ENCODE results near the gene FZD7. TPM values are rescaled to one million over a fixed set of nuclear protein-coding genes. Genes with fewer than 3 reads are reported as not detected.

Gene FZD7
- total and polyA plus RNA-seq, 9 of the 15 experiments (the other 6 are each of a cell fraction or from before 2014, with no cell fraction given) = 0.11 to 2.4 (median 0.69) TPM

DNA sequence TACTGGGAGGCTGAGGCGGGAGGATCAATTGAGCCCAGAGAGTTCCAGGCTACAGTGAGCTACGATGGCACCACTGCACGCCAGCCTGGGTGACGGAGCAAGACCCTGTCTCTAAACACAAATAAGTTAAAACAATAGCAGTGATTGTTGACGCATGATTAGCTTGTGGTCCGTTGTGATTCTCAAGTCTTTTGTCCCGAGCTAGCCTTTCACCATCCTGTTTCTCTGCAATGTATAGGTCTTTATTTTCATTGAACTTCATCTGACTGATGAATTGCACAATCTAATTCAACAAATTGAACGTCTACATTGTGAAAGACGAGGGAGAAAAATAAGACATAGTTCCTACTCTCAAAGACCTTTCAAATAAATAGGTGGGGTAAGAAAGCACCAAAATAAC is 8.8 kb upstream of the FZD7 start:
- in situ Hi-C loops (cut with MboI) = no loop called here
- Histone ChIP-seq H3K9ac (ENCODE audit: insufficient read depth in 1 of 2, low read depth in 2 of 2, low read length in 2 of 2) (no peak overlapping the region), H3K9me1 (ENCODE audit: control insufficient read depth, insufficient read depth, low read length) (no peaks in the 10 kb centered on the region), H3K36me3 (ENCODE audit: control insufficient read depth, insufficient read depth, low read length) (no peaks in the 10 kb centered on the region), H3K79me2 (ENCODE audit: control insufficient read depth, insufficient read depth, low read length) (no peaks in the 10 kb centered on the region), H3K9me3 (replicated peaks; ENCODE audit: control insufficient read depth, insufficient read depth, low read depth, low read length) (no peaks in the 10 kb centered on the region), H3K4me3 (no peak overlapping the region), H2AFZ (ENCODE audit: low read depth, low read length) (no peak overlapping the region), H4K20me1 (replicated peaks; ENCODE audit: control insufficient read depth, insufficient read depth, low read length) (no peaks in the 10 kb centered on the region), H3K27ac (ENCODE audit: extremely low read depth, low read depth, low read length) (no peak overlapping the region), H3K4me1 (replicated peaks in 1 of 2; ENCODE audit: control insufficient read depth in 2 of 2, insufficient read depth in 2 of 2, low read length in 2 of 2) (no peaks in the 10 kb centered on the region), H3K27me3 (ENCODE audit: control insufficient read depth in 2 of 2, insufficient read depth in 2 of 2, low read length in 2 of 2) (peaks cover 16 to 35% of the 10 kb centered on the region in 2 experiments), H3K4me2 (ENCODE audit: insufficient read depth, low read length) (no peak overlapping the region)
- 4% methylated on average over 8 of the region's 9 CpGs for WGBS (ENCODE audit: insufficient coverage, low coverage, missing lambda C conversion rate)
- ATAC-seq (no peak), FAIRE-seq (no peak), DNase-seq (ENCODE audit: extremely low read depth in 1 of 4, low spot score in 3 of 4) (no peak)
- POLR2A ChIA-PET = no interaction called here
- intact Hi-C loops (cut with micrococcal nuclease) = no loop called here
- CTCF ChIA-PET (ENCODE audit: low intra/inter-chr PET ratio) = no interaction called here
- no TSS peak for BruUV-seq (replicated peaks)
- peak; percentile 43 for TF ChIP-seq CBX8 (IDR thresholded peaks at IDR 0.05; ENCODE audit: borderline replicate concordance, extremely low read depth, low read depth, low read length, poor library complexity, severe bottlenecking)
- TF ChIP-seq ZNF79 (CRISPR knock-in tag; IDR thresholded peaks at IDR 0.05; ENCODE audit: low read depth) = no peak

DNA sequence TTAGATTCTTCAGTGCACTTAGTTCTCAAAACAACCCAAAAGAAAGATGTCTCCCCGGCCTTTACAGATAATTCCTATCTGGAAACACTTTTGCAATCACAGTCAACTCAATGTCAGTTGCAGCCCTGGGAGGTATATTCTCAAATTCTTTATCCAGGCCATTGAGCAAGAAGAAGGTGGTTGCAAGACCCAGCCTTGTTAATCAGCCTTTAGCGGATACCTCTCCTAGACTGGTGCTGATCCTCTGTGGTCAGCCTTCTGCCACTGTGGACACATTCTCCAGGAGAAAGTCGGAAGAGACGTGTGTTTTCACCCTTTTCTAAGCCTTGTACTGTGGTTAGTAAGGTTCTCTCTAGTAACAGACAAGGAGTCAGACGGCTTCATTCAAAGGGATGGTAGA is 7.8 kb upstream of the FZD7 start:
- no peaks in the 10 kb centered on the region for H3K36me3 ChIP-seq (ENCODE audit: control insufficient read depth, insufficient read depth, low read length)
- no peaks in the 10 kb centered on the region for H3K9me3 ChIP-seq (replicated peaks; ENCODE audit: control insufficient read depth, insufficient read depth, low read depth, low read length)
- no peak overlapping the region for H3K27ac ChIP-seq (ENCODE audit: extremely low read depth, low read depth, low read length)
- in situ Hi-C loops (cut with MboI) = no loop called here
- intact Hi-C loops (cut with micrococcal nuclease) = no loop called here
- no peak for DNase-seq (ENCODE audit: extremely low read depth in 1 of 4, low spot score in 3 of 4)
- H3K9me1 ChIP-seq (ENCODE audit: control insufficient read depth, insufficient read depth, low read length) = no peaks in the 10 kb centered on the region
- H2AFZ ChIP-seq (ENCODE audit: low read depth, low read length) = no peak overlapping the region
- no peak overlapping the region for H3K4me3 ChIP-seq
- ATAC-seq = no peak
- BruUV-seq (replicated peaks) = no TSS peak
- WGBS (ENCODE audit: insufficient coverage, low coverage, missing lambda C conversion rate) = 0% methylated on average over 4 of the region's 5 CpGs
- no peaks in the 10 kb centered on the region for H3K4me1 ChIP-seq (replicated peaks in 1 of 2; ENCODE audit: control insufficient read depth in 2 of 2, insufficient read depth in 2 of 2, low read length in 2 of 2)
- H3K4me2 ChIP-seq (ENCODE audit: insufficient read depth, low read length) = no peak overlapping the region
- H3K79me2 ChIP-seq (ENCODE audit: control insufficient read depth, insufficient read depth, low read length) = no peaks in the 10 kb centered on the region
- no peaks in the 10 kb centered on the region for H4K20me1 ChIP-seq (replicated peaks; ENCODE audit: control insufficient read depth, insufficient read depth, low read length)
- H3K27me3 ChIP-seq (ENCODE audit: control insufficient read depth in 2 of 2, insufficient read depth in 2 of 2, low read length in 2 of 2) = peaks cover 18 to 30% of the 10 kb centered on the region in 2 experiments
- no peak for FAIRE-seq
- CTCF ChIA-PET (ENCODE audit: low intra/inter-chr PET ratio) = no interaction called here
- H3K9ac ChIP-seq (ENCODE audit: insufficient read depth in 1 of 2, low read depth in 2 of 2, low read length in 2 of 2) = no peak overlapping the region
- POLR2A ChIA-PET = no interaction called here
- TF ChIP-seq ELK1 (CRISPR knock-in tag; IDR thresholded peaks at IDR 0.05) (no peak), HBP1 (CRISPR knock-in tag; IDR thresholded peaks at IDR 0.05) (no peak), CEBPZ (IDR thresholded peaks at IDR 0.05; ENCODE audit: borderline replicate concordance, low read depth, low read length) (no peak), ZNF444 (CRISPR knock-in tag; IDR thresholded peaks at IDR 0.05) (no peak), ZZZ3 (IDR thresholded peaks at IDR 0.05) (no peak), BRD9 (IDR thresholded peaks at IDR 0.05; ENCODE audit: low read depth, partially characterized antibody) (no peak)
- TF ChIP-seq, protein P1, sequence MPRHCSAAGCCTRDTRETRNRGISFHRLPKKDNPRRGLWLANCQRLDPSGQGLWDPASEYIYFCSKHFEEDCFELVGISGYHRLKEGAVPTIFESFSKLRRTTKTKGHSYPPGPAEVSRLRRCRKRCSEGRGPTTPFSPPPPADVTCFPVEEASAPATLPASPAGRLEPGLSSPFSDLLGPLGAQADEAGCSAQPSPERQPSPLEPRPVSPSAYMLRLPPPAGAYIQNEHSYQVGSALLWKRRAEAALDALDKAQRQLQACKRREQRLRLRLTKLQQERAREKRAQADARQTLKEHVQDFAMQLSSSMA (CRISPR knock-in tag; IDR thresholded peaks at IDR 0.05) = no peak

Data from K562 (cell line).